PC-9 (cell line): ENCODE data around the gene ICAM2. TPM values are rescaled to one million over a fixed set of nuclear protein-coding genes. Genes with fewer than 3 reads are reported as not detected.
A peak's percentile ranks its signal among the peaks of the same experiment; 100 is the strongest.

Experiments
- BruUV-seq: library from RNA; stranded (reverse); fragments of 400-500 nt; replicated peaks from 2 replicates; lab custom pipeline; 2021; lab: Mats Ljungman, UMichigan
- CTCF ChIA-PET: fragments of 300-600 bp; sonication (Branson Sonifier 250); formaldehyde crosslinking; loops from one replicate; lab custom pipeline; 2022; ENCODE audit warnings: antibody characterized with exemption; lab: Charles Lee
- POLR2A ChIA-PET: fragments of 300-600 bp; sonication (Branson Sonifier 250); formaldehyde crosslinking; loops from one replicate; lab custom pipeline; 2022; ENCODE audit warnings: antibody characterized with exemption; ENCODE audit not compliant: unreplicated experiment; lab: Charles Lee
- DNase-seq, 2 experiments: peaks; one replicate each; pipeline versions ENCODE4 v3.0.0 to v3.0.0-alpha.2; 2015 to 2022; ENCODE audit warnings: mixed read lengths in 1 of 2
- H2AFZ ChIP-seq: fragments of 200-600 bp; sonication (generic); 2 replicates; pipeline ENCODE4 v1.8.1; 2017; ENCODE audit warnings: antibody characterized with exemption
- H3F3A ChIP-seq: fragments of 200-600 bp; sonication (generic); 2 replicates; pipeline ENCODE4 v1.8.1; 2017; ENCODE audit warnings: antibody characterized with exemption, mild to moderate bottlenecking, low read depth; ENCODE audit not compliant: insufficient read depth
- H3K27ac ChIP-seq: fragments of 200-600 bp; sonication (generic); 2 replicates; pipeline ENCODE4 v1.6.1; 2016; ENCODE audit warnings: mixed run types
- H3K27me3 ChIP-seq: fragments of 200-600 bp; sonication (generic); 2 replicates; pipeline ENCODE4 v1.6.1; 2016; ENCODE audit warnings: low read depth, mixed run types; ENCODE audit not compliant: insufficient read depth
- H3K36me3 ChIP-seq: fragments of 200-600 bp; sonication (generic); 2 replicates; pipeline ENCODE4 v1.6.1; 2016; ENCODE audit warnings: low read depth, mixed run types
- H3K4me1 ChIP-seq: fragments of 200-600 bp; sonication (generic); replicated peaks from 2 replicates; pipeline ENCODE4 v1.6.1; 2016; ENCODE audit warnings: mixed run types; ENCODE audit not compliant: insufficient read depth
- H3K4me2 ChIP-seq: fragments of 200-600 bp; sonication (generic); 2 replicates; pipeline ENCODE4 v1.6.1; 2017; ENCODE audit warnings: mixed run types
- H3K4me3 ChIP-seq: fragments of 200-600 bp; sonication (generic); 2 replicates; pipeline ENCODE4 v1.6.1; 2016; ENCODE audit warnings: mixed run types
- H3K79me2 ChIP-seq: fragments of 200-600 bp; sonication (generic); 2 replicates; pipeline ENCODE4 v1.6.1; 2017; ENCODE audit warnings: low read depth, mixed run types
- H3K9me2 ChIP-seq: fragments of 200-600 bp; sonication (generic); 2 replicates; pipeline ENCODE4 v1.8.1; 2017; ENCODE audit warnings: mild to moderate bottlenecking; ENCODE audit not compliant: insufficient read depth
- H3K9me3 ChIP-seq: fragments of 200-600 bp; sonication (generic); 2 replicates; pipeline ENCODE4 v1.8.1; 2016; ENCODE audit warnings: low read depth; ENCODE audit not compliant: insufficient read depth
- H4K20me1 ChIP-seq: fragments of 200-600 bp; sonication (generic); 2 replicates; pipeline ENCODE4 v1.8.1; 2017; ENCODE audit not compliant: insufficient read depth
- CTCF ChIP-seq: fragments of 200-600 bp; sonication (generic); conservative IDR thresholded peaks from 2 replicates; pipeline ENCODE4 v1.6.1; 2017; ENCODE audit warnings: mixed run types, antibody characterized with exemption, mild to moderate bottlenecking, moderate library complexity
- EZH2 ChIP-seq: fragments of 200-600 bp; sonication (generic); IDR thresholded peaks from 2 replicates; pipeline ENCODE4 v1.8.0; 2017; ENCODE audit warnings: antibody characterized with exemption, low read depth
- intact Hi-C: fragments of 100-400 bp; cut with micrococcal nuclease; formaldehyde crosslinking; loops from one replicate; pipeline ENCODE4 v1.10.0; 2022; ENCODE audit not compliant: unreplicated experiment
- total RNA-seq: library from RNA; stranded (reverse); gene quantifications from 2 replicates; pipeline ENCODE4 v1.2.3, GENCODE V29; 2021

The ICAM2 gene
- total RNA-seq, 1 experiment from 2014 or later, result 7.8 TPM

GRCh38 chr17:64015447-64015846 is 5.0 kb downstream of the ICAM2 start:
- H3K9me3 ChIP-seq, result no peaks in the 10 kb centered on the region; the same call in 1 of the 2 replicates
- no peak overlapping the region for H3K4me2 ChIP-seq
- no peak overlapping the region for H3K27ac ChIP-seq
- intact Hi-C loops, result no loop called here
- H3K4me1 ChIP-seq, result 0 out of 2 replicates have a peak, but pooled peaks cover under 1% of the 10 kb centered on the region
- H2AFZ ChIP-seq, result no peak overlapping the region
- no peaks in the 10 kb centered on the region for H3K27me3 ChIP-seq
- no peaks in the 10 kb centered on the region for H3K79me2 ChIP-seq
- no peaks in the 10 kb centered on the region for H4K20me1 ChIP-seq
- no peak overlapping the region for H3K4me3 ChIP-seq
- POLR2A ChIA-PET, result no interaction called here
- TF ChIP-seq EZH2, result no peak
- no peak for TF ChIP-seq CTCF
- no peaks in the 10 kb centered on the region; the same call in 1 of the 2 replicates for H3K9me2 ChIP-seq
- no peak for DNase-seq
- H3K36me3 ChIP-seq, result no peaks in the 10 kb centered on the region
- CTCF ChIA-PET, result no interaction called here
- BruUV-seq, result no TSS peak
- H3F3A ChIP-seq, result peaks cover 3% of the 10 kb centered on the region; the same call in 1 of the 2 replicates

- Histone ChIP-seq H2AFZ (no peak overlapping the region), H3K4me2 (peak overlapping the region; percentile 56), H3K27ac (peak overlapping the region; percentile 62), H3K4me1 (peaks cover 57% of the 10 kb centered on the region), H4K20me1 (no peaks in the 10 kb centered on the region), H3K79me2 (no peaks in the 10 kb centered on the region), H3K9me3 (no peaks in the 10 kb centered on the region; the same call in 1 of the 2 replicates), H3K36me3 (no peaks in the 10 kb centered on the region), H3K4me3 (peak overlapping the region; percentile 5; the same call in 1 of the 2 replicates), H3K27me3 (no peaks in the 10 kb centered on the region), H3K9me2 (no peaks in the 10 kb centered on the region), H3F3A (peaks cover 31% of the 10 kb centered on the region)
- no peak for TF ChIP-seq EZH2
- no peak for TF ChIP-seq CTCF
- no TSS peak for BruUV-seq
- CTCF ChIA-PET, result interaction anchor here (0.6 kb wide), 1 partner anchor 167 kb away, joined by 4 read pairs; no protein-coding TSS in a partner anchor
- POLR2A ChIA-PET, result interaction anchor here (0.6 kb wide), 1 partner anchor 30 kb away, joined by 5 read pairs; no protein-coding TSS in a partner anchor
- DNase-seq, result peak in 1 of 2 experiments; percentile 84
- intact Hi-C loops, result no loop called here
These were observed 10.6 kb downstream of the ICAM2 start for GRCh38 chr17:64009571-64010402.

- POLR2A ChIA-PET, result no interaction called here
- intact Hi-C loops, result no loop called here
- peaks cover 31% of the 10 kb centered on the region for H3F3A ChIP-seq
- H3K27ac ChIP-seq, result peak overlapping the region; percentile 62
- peaks cover 57% of the 10 kb centered on the region for H3K4me1 ChIP-seq
- no peaks in the 10 kb centered on the region for H3K9me2 ChIP-seq
- H2AFZ ChIP-seq, result no peak overlapping the region
- no peaks in the 10 kb centered on the region for H3K79me2 ChIP-seq
- BruUV-seq, result no TSS peak
- no peaks in the 10 kb centered on the region for H4K20me1 ChIP-seq
- H3K9me3 ChIP-seq, result no peaks in the 10 kb centered on the region; the same call in 1 of the 2 replicates
- no peaks in the 10 kb centered on the region for H3K27me3 ChIP-seq
- DNase-seq, result no peak
- H3K4me3 ChIP-seq, result no peak overlapping the region
- no peaks in the 10 kb centered on the region for H3K36me3 ChIP-seq
- peak overlapping the region; percentile 56 for H3K4me2 ChIP-seq
- no peak for TF ChIP-seq CTCF
- TF ChIP-seq EZH2, result no peak
- CTCF ChIA-PET, result interaction anchor here (0.6 kb wide), 1 partner anchor 166 kb away, joined by 4 read pairs; no protein-coding TSS in a partner anchor
These were observed 11.6 kb downstream of the ICAM2 start for GRCh38 chr17:64008830-64009229.
